Prostate gland (tissue), 2 donors: Measurements from ENCODE around the gene ADARB1. TPM values are rescaled to one million over a fixed set of nuclear protein-coding genes. Genes with fewer than 3 reads are reported as not detected.

ENCODE experiments used
- DNase-seq: peaks from one replicate; pipeline ENCODE4 v3.0.0-alpha.2; 2019; ENCODE audit warnings: low spot score
- H3K27ac ChIP-seq, 2 donors: fragments of 200-600 bp; sonication (generic); 2 replicates each; pipeline ENCODE4 v1.5.1; 2017 to 2019
- H3K27me3 ChIP-seq: fragments of 200-600 bp; sonication (generic); replicated peaks from 2 replicates; pipeline ENCODE4 v1.5.1; 2019; ENCODE audit not compliant: insufficient read depth
- H3K36me3 ChIP-seq, 2 donors: fragments of 200-600 bp; sonication (generic); 1 replicate in 1 of 2; 2 replicates in 1 of 2; pipeline versions ENCODE4 v1.5.1 to v1.8.1; 2017 to 2019
- H3K4me1 ChIP-seq: fragments of 200-600 bp; sonication (generic); replicated peaks from 2 replicates; pipeline ENCODE4 v1.5.1; 2019
- H3K4me3 ChIP-seq, 2 donors: fragments of 200-600 bp; sonication (generic); 2 replicates each; pipeline ENCODE4 v1.5.1; 2017 to 2019
- H3K9me3 ChIP-seq: fragments of 200-600 bp; sonication (generic); 2 replicates; pipeline ENCODE4 v1.5.1; 2017
- POLR2A ChIP-seq: fragments of 450-650 bp; IDR thresholded peaks from one replicate; pipeline ENCODE4 v1.6.1; 2016; ENCODE audit warnings: antibody characterized with exemption, mild to moderate bottlenecking
- POLR2AphosphoS5 ChIP-seq: sonication (generic); formaldehyde crosslinking; IDR thresholded peaks from one replicate; pipeline ENCODE4 v1.6.1; 2017; ENCODE audit warnings: antibody characterized with exemption
- WGBS: methylation state at CpG from one replicate; pipeline ENCODE4 v1.1.5; 2018; 5-methylcytosine and 5-hydroxymethylcytosine counted together
- intact Hi-C: fragments of 100-400 bp; cut with DNase I; formaldehyde crosslinking; loops from one replicate; pipeline ENCODE4 v1.14.2; 2022
- total RNA-seq, 2 donors: library from RNA; depleted of rRNA; stranded (reverse); fragments of >200 nt; gene quantifications; one replicate each; pipeline ENCODE4 v1.1.0, GENCODE V29; 2016
- TF ChIP-seq, protein P1 (sequence below), 4 experiments: fragments of 200-600 bp in 2 of 4; fragments of 450-650 bp in 2 of 4; sonication (generic) in 2 of 4; IDR thresholded peaks; 1 replicate in 3 of 4; 2 replicates in 1 of 4; pipeline ENCODE4 v1.5.1; 2016 to 2019; ENCODE audit warnings: antibody characterized with exemption in 4 of 4, mild to moderate bottlenecking in 2 of 4, moderate library complexity in 2 of 4

ADARB1 gene
- total RNA-seq, 2 donors from 2014 or later = 21.0 to 30.9 TPM

GRCh38 chr21:45253180-45253579 lies 178.8 kb downstream of the ADARB1 start:
- no peaks in the 10 kb centered on the region for H3K4me1 ChIP-seq
- no peaks in the 10 kb centered on the region for H3K27me3 ChIP-seq
- no peak for TF ChIP-seq POLR2AphosphoS5
- TF ChIP-seq, protein P1, sequence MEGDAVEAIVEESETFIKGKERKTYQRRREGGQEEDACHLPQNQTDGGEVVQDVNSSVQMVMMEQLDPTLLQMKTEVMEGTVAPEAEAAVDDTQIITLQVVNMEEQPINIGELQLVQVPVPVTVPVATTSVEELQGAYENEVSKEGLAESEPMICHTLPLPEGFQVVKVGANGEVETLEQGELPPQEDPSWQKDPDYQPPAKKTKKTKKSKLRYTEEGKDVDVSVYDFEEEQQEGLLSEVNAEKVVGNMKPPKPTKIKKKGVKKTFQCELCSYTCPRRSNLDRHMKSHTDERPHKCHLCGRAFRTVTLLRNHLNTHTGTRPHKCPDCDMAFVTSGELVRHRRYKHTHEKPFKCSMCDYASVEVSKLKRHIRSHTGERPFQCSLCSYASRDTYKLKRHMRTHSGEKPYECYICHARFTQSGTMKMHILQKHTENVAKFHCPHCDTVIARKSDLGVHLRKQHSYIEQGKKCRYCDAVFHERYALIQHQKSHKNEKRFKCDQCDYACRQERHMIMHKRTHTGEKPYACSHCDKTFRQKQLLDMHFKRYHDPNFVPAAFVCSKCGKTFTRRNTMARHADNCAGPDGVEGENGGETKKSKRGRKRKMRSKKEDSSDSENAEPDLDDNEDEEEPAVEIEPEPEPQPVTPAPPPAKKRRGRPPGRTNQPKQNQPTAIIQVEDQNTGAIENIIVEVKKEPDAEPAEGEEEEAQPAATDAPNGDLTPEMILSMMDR (IDR thresholded peaks at IDR 0.05) = no peak
- no peak for TF ChIP-seq POLR2A
- no peaks in the 10 kb centered on the region for H3K36me3 ChIP-seq
- H3K9me3 ChIP-seq = no peaks in the 10 kb centered on the region
- H3K27ac ChIP-seq = no peak overlapping the region
- 53% methylated on average over 8 of the region's 8 CpGs for WGBS
- DNase-seq = no peak
- intact Hi-C loops = no loop called here
- no peak overlapping the region for H3K4me3 ChIP-seq

DNA sequence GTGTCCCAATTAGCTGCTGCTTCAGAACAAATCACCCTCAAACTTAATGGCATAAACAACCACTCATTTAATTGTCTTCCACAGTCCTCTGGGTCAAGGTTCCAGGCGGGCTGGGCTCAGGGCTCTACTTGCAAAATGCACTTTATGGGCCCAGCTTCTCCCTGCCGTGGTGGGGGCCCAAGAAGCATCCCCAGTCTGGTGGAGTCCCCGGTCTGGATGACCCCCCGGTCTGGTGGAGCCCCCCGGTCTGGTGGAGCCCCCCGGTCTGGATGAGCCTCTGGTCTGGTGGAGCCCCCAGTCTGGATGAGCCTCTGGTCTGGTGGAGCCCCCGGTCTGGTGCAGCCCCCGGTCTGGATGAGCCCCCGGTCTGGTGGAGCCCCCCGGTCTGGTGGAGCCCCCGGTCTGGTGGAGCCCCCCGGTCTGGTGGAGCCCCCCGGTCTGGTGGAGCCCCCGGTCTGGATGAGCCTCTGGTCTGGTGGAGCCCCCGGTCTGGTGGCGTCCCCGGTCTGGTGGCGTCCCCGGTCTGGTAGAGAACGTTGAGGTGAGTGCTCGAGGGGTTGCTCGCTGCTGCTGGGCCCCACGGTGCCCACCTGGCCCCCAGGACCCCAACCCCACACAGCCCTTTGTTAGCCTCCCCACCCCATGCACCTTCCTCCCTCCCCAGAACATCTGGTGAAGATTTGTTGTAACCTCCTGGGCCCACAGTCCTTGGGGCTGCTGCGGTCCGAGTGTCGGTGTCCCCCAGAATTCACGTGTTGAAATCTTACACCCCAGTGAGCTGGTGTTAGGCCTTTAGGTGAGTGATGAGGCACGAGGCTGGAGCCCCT lies 179.5 kb downstream of the ADARB1 start:
- intact Hi-C loops = no loop called here
- Histone ChIP-seq H3K4me3 (no peak overlapping the region), H3K27me3 (no peaks in the 10 kb centered on the region), H3K4me1 (no peaks in the 10 kb centered on the region), H3K27ac (no peak overlapping the region), H3K36me3 (no peaks in the 10 kb centered on the region), H3K9me3 (no peaks in the 10 kb centered on the region)
- WGBS = 86% methylated on average over 25 of the region's 28 CpGs
- TF ChIP-seq POLR2A (no peak), POLR2AphosphoS5 (no peak)
- TF ChIP-seq, protein P1 (IDR thresholded peaks at IDR 0.05) = no peak
- no peak for DNase-seq

DNA sequence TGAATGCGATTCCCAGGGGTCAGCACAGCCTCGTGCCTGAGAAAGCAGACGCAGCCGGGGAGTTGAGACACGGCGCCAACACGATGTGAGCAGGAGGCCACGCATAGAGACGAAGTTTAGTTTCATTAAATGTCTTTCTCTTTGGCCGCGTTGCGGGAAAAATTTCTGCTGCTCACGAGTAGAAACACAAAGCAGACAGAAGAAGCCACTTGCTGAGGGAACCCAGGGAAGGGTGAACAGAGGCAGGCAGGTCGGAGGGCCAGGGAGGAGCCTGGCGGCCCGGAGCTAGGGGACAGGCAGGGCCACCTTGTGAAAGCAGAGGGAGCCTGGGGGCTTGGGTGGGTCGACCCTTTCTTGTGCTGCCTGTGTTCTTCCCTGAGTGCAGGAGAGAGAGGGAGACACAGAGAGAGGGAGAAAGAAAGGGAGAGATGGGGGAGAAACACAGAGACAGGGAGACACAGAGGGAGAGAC lies 180.1 kb downstream of the ADARB1 start:
- no peaks in the 10 kb centered on the region for H3K9me3 ChIP-seq
- TF ChIP-seq POLR2A (no peak), POLR2AphosphoS5 (no peak)
- TF ChIP-seq, protein P1 (IDR thresholded peaks at IDR 0.05) = no peak
- 85% methylated on average over 17 of the region's 17 CpGs for WGBS
- intact Hi-C loops = no loop called here
- H3K36me3 ChIP-seq = no peaks in the 10 kb centered on the region
- H3K4me1 ChIP-seq = no peaks in the 10 kb centered on the region
- H3K27me3 ChIP-seq = no peaks in the 10 kb centered on the region
- H3K27ac ChIP-seq = no peak overlapping the region
- no peak for DNase-seq
- H3K4me3 ChIP-seq = no peak overlapping the region

DNA sequence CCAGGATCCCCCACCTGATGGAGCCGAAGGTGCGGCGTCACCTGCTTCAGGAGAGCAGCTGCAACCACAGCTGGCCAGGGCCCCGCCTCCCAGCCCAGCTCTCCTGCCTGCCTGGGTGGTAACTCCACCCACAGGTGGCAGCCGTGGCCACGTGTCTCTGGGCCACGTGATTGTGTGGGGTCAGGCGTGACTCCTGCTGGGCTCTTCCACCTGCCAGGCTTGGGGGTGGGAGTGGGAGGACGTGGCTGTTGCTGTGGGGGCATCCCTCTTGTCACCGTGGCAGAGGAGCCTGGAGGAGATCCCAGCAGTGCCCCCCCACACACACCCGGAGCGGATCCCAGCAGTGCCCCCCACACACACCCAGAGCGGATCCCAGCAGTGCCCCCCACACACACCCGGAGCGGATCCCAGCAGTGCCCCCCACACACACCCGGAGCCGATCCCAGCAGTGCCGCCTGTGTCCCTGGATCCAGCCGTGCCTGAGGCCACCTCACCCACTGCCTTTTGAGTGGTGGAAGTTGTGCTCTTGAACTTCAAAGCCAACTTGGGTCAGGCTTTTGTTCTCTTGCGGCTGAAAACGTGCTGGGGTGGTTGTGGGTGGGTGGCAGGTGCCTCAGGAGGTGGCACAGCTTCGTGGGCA lies 181.1 kb downstream of the ADARB1 start:
- Histone ChIP-seq H3K27me3 (no peaks in the 10 kb centered on the region), H3K4me3 (no peak overlapping the region), H3K4me1 (no peaks in the 10 kb centered on the region), H3K27ac (no peak overlapping the region), H3K9me3 (no peaks in the 10 kb centered on the region), H3K36me3 (no peaks in the 10 kb centered on the region)
- no peak for DNase-seq
- intact Hi-C loops = no loop called here
- WGBS = 74% methylated on average over 20 of the region's 22 CpGs
- TF ChIP-seq, protein P1 (IDR thresholded peaks at IDR 0.05) = no peak
- TF ChIP-seq POLR2AphosphoS5 = no peak
- TF ChIP-seq POLR2A = no peak
